ENCODE measurements around the gene LMAN1L.

The LMAN1L gene

DNA sequence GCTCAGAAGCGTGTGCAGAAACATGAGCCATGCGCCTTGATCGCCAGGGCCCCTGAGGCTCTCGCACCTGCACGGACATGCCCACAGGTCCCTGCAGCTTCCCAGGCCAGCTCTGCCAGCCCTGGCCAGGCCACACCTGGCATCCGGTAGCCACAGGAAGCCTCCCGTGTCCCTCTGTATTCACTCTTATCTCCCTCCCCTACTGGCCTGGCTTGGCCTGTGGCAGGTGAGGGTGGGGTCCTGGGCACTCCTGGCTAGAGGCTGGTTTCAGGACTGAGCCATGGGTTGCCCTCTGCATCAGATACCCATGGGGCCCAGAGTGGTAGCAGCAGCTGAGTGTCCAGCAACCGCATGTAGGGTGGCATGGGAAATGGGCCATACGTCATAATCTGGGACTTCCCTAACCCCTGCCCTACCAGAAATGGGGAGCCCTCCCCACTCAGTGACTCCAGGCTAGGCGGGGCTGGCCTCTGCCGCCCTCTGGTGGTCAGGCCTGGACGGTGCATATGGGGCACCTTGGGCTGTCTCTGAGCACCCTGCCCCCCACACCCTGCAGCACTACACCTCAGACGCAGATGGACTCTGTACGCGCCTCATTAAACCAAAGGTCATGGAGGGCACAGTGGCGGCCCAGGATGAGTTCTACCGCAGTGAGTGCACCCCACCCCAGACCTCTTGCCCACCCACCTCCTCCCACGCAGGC lies 12.6 kb upstream of the LMAN1L start:
- H3K27me3 ChIP-seq (ENCODE audit: control insufficient read depth in 3 of 3, insufficient read depth in 3 of 3, low read depth in 1 of 3, low read length in 3 of 3), result no peaks in the 10 kb centered on the region
- peaks cover 48 to 75% of the 10 kb centered on the region in 2 donors for H3K36me3 ChIP-seq (replicated peaks in 1 of 2; ENCODE audit: control insufficient read depth in 2 of 2, insufficient read depth in 2 of 2, low read length in 2 of 2)
- WGBS, 2 donors (ENCODE audit: extremely low coverage in 2 of 2, insufficient read length in 2 of 2, insufficient replicate concordance in 1 of 2), result no CpG with 5 or more reads among the region's 18 CpGs

DNA sequence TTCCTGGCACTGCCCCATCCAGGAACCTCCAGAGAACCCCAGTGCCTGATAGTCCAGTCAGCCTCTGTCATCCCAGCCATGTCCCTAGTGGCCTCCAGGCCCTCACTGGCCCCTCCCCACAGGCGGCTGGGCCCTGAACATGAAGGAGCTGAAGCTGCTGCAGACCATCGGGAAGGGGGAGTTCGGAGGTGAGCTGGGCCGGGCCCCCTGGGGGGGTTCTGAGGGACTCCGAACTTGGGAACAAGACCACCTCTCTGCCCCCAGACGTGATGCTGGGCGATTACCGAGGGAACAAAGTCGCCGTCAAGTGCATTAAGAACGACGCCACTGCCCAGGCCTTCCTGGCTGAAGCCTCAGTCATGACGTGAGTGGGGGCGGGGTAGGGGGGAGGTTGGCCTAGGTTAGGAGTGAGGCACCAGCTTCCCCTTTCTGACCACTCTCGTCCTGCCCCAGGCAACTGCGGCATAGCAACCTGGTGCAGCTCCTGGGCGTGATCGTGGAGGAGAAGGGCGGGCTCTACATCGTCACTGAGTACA lies 12.0 kb upstream of the LMAN1L start:
- no peak overlapping the region for H3K27ac ChIP-seq (replicated peaks; ENCODE audit: low read length)
- H2BK12ac ChIP-seq (ENCODE audit: low read length), result no peak overlapping the region
- no peaks in the 10 kb centered on the region for H3K27me3 ChIP-seq (ENCODE audit: control insufficient read depth in 3 of 3, insufficient read depth in 3 of 3, low read depth in 1 of 3, low read length in 3 of 3)
- no peaks in the 10 kb centered on the region for H3K4me1 ChIP-seq (ENCODE audit: control insufficient read depth in 2 of 2, insufficient read depth in 1 of 2, low read depth in 1 of 2, low read length in 2 of 2)
- H3K14ac ChIP-seq (ENCODE audit: low read length), result no peak overlapping the region
- no peak overlapping the region for H4K8ac ChIP-seq (ENCODE audit: low read depth, low read length)
- peak overlapping the region; percentile 43 for H2BK5ac ChIP-seq (ENCODE audit: low read length)
- peak overlapping the region; percentile 72 for H3K9ac ChIP-seq (ENCODE audit: low read depth, low read length, poor library complexity)
- no peak overlapping the region for H2AFZ ChIP-seq (ENCODE audit: low read length)
- no peak overlapping the region for H3K18ac ChIP-seq (ENCODE audit: low read length)
- H3K23ac ChIP-seq (ENCODE audit: low read depth, low read length, poor library complexity), result no peak overlapping the region
- H3K4ac ChIP-seq (ENCODE audit: low read length), result no peak overlapping the region
- H3K9me3 ChIP-seq (replicated peaks in 1 of 2; ENCODE audit: control insufficient read depth in 2 of 2, insufficient read depth in 1 of 2, low read depth in 1 of 2, low read length in 2 of 2), result no peaks in the 10 kb centered on the region
- H3K4me3 ChIP-seq (ENCODE audit: low read length in 2 of 2), result no peak overlapping the region
- H3K36me3 ChIP-seq (replicated peaks in 1 of 2; ENCODE audit: control insufficient read depth in 2 of 2, insufficient read depth in 2 of 2, low read length in 2 of 2), result peaks cover 48 to 73% of the 10 kb centered on the region in 2 donors
- no peak for DNase-seq (ENCODE audit: low spot score)
- H2AK5ac ChIP-seq (ENCODE audit: low read depth, low read length), result no peak overlapping the region
- no peak overlapping the region for H2BK120ac ChIP-seq (ENCODE audit: low read depth, low read length)
- no peak overlapping the region for H2BK15ac ChIP-seq (ENCODE audit: low read length)
- no CpG with 5 or more reads among the region's 20 CpGs for WGBS, 2 donors (ENCODE audit: extremely low coverage in 2 of 2, insufficient read length in 2 of 2, insufficient replicate concordance in 1 of 2)
- no peak overlapping the region for H3K4me2 ChIP-seq (ENCODE audit: insufficient read depth, low read length, poor library complexity, severe bottlenecking)
- H4K91ac ChIP-seq (ENCODE audit: low read depth, low read length, poor library complexity), result no peak overlapping the region
- peaks cover 11% of the 10 kb centered on the region for H3K79me1 ChIP-seq (ENCODE audit: low read depth, low read length)

More for the DNA sequence above, 12.6 kb upstream of the LMAN1L start:
- Histone ChIP-seq H3K9me3 (replicated peaks in 1 of 2; ENCODE audit: control insufficient read depth in 2 of 2, insufficient read depth in 1 of 2, low read depth in 1 of 2, low read length in 2 of 2) (no peaks in the 10 kb centered on the region), H3K27ac (replicated peaks; ENCODE audit: low read length) (peak overlapping the region; percentile 17), H2BK15ac (ENCODE audit: low read length) (no peak overlapping the region), H3K14ac (ENCODE audit: low read length) (no peak overlapping the region), H3K4ac (ENCODE audit: low read length) (peak overlapping the region; percentile 1), H3K23ac (ENCODE audit: low read depth, low read length, poor library complexity) (peak overlapping the region; percentile 13), H4K91ac (ENCODE audit: low read depth, low read length, poor library complexity) (no peak overlapping the region), H3K79me1 (ENCODE audit: low read depth, low read length) (peaks cover 12% of the 10 kb centered on the region), H3K4me1 (ENCODE audit: control insufficient read depth in 2 of 2, insufficient read depth in 1 of 2, low read depth in 1 of 2, low read length in 2 of 2) (no peaks in the 10 kb centered on the region), H2BK120ac (ENCODE audit: low read depth, low read length) (no peak overlapping the region), H2BK5ac (ENCODE audit: low read length) (peak overlapping the region; percentile 43), H4K8ac (ENCODE audit: low read depth, low read length) (no peak overlapping the region), H3K18ac (ENCODE audit: low read length) (peak overlapping the region; percentile 88), H2BK12ac (ENCODE audit: low read length) (no peak overlapping the region), H3K9ac (ENCODE audit: low read depth, low read length, poor library complexity) (no peak overlapping the region), H2AK5ac (ENCODE audit: low read depth, low read length) (no peak overlapping the region), H3K4me2 (ENCODE audit: insufficient read depth, low read length, poor library complexity, severe bottlenecking) (no peak overlapping the region), H2AFZ (ENCODE audit: low read length) (no peak overlapping the region), H3K4me3 (ENCODE audit: low read length in 2 of 2) (peak overlapping the region in 1 of 2 donors; percentile 20)
- DNase-seq (ENCODE audit: low spot score), result no peak

DNA sequence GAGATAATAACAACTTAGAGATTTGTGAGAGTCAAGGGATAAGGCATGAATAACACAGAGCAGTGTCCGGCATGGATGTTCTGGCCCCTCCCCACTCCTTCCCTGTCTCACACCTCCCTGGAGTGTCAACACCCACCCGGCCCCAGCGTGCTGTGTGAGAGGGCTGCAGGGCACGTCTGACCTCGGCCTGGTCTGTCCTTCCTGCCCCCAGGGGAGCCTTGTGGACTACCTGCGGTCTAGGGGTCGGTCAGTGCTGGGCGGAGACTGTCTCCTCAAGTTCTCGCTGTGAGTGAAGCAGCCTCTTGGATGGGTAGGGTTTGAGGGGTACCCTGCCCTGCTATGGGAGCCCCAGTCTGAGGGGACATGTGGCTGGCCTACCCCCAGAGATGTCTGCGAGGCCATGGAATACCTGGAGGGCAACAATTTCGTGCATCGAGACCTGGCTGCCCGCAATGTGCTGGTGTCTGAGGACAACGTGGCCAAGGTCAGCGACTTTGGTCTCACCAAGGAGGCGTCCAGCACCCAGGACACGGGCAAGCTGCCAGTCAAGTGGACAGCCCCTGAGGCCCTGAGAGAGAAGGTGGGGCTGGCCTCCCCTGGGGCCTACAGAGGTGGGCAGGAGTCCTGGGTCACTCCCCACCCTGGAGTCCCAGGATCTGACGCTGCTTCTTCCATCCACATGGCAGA lies 11.2 kb upstream of the LMAN1L start:
- no peak overlapping the region for H3K4ac ChIP-seq (ENCODE audit: low read length)
- no peak overlapping the region for H3K14ac ChIP-seq (ENCODE audit: low read length)
- H3K79me1 ChIP-seq (ENCODE audit: low read depth, low read length), result peaks cover 11% of the 10 kb centered on the region
- no peak for DNase-seq (ENCODE audit: low spot score)
- H3K9ac ChIP-seq (ENCODE audit: low read depth, low read length, poor library complexity), result peak overlapping the region; percentile 7
- peak overlapping the region; percentile 76 for H2BK12ac ChIP-seq (ENCODE audit: low read length)
- H3K27me3 ChIP-seq (ENCODE audit: control insufficient read depth in 3 of 3, insufficient read depth in 3 of 3, low read depth in 1 of 3, low read length in 3 of 3), result no peaks in the 10 kb centered on the region
- H3K23ac ChIP-seq (ENCODE audit: low read depth, low read length, poor library complexity), result no peak overlapping the region
- peak overlapping the region in 1 of 2 donors; percentile 14 for H3K4me3 ChIP-seq (ENCODE audit: low read length in 2 of 2)
- H3K18ac ChIP-seq (ENCODE audit: low read length), result no peak overlapping the region
- H2BK15ac ChIP-seq (ENCODE audit: low read length), result no peak overlapping the region
- no peak overlapping the region for H2AFZ ChIP-seq (ENCODE audit: low read length)
- no peak overlapping the region for H3K27ac ChIP-seq (replicated peaks; ENCODE audit: low read length)
- H2AK5ac ChIP-seq (ENCODE audit: low read depth, low read length), result no peak overlapping the region
- no peak overlapping the region for H4K91ac ChIP-seq (ENCODE audit: low read depth, low read length, poor library complexity)
- no peaks in the 10 kb centered on the region for H3K9me3 ChIP-seq (replicated peaks in 1 of 2; ENCODE audit: control insufficient read depth in 2 of 2, insufficient read depth in 1 of 2, low read depth in 1 of 2, low read length in 2 of 2)
- H4K8ac ChIP-seq (ENCODE audit: low read depth, low read length), result no peak overlapping the region
- no CpG with 5 or more reads among the region's 18 CpGs for WGBS, 2 donors (ENCODE audit: extremely low coverage in 2 of 2, insufficient read length in 2 of 2, insufficient replicate concordance in 1 of 2)
- H3K4me2 ChIP-seq (ENCODE audit: insufficient read depth, low read length, poor library complexity, severe bottlenecking), result no peak overlapping the region
- H2BK120ac ChIP-seq (ENCODE audit: low read depth, low read length), result no peak overlapping the region
- no peaks in the 10 kb centered on the region for H3K4me1 ChIP-seq (ENCODE audit: control insufficient read depth in 2 of 2, insufficient read depth in 1 of 2, low read depth in 1 of 2, low read length in 2 of 2)
- H3K36me3 ChIP-seq (replicated peaks in 1 of 2; ENCODE audit: control insufficient read depth in 2 of 2, insufficient read depth in 2 of 2, low read length in 2 of 2), result peaks cover 48 to 73% of the 10 kb centered on the region in 2 donors
- no peak overlapping the region for H2BK5ac ChIP-seq (ENCODE audit: low read length)

- Histone ChIP-seq H4K91ac (ENCODE audit: low read depth, low read length, poor library complexity) (no peak overlapping the region), H3K27ac (replicated peaks; ENCODE audit: low read length) (no peak overlapping the region), H2BK120ac (ENCODE audit: low read depth, low read length) (no peak overlapping the region), H3K27me3 (ENCODE audit: control insufficient read depth in 3 of 3, insufficient read depth in 3 of 3, low read depth in 1 of 3, low read length in 3 of 3) (no peaks in the 10 kb centered on the region), H3K18ac (ENCODE audit: low read length) (no peak overlapping the region), H2AK5ac (ENCODE audit: low read depth, low read length) (no peak overlapping the region), H3K14ac (ENCODE audit: low read length) (no peak overlapping the region), H3K4ac (ENCODE audit: low read length) (no peak overlapping the region), H3K4me3 (ENCODE audit: low read length in 2 of 2) (no peak overlapping the region), H2AFZ (ENCODE audit: low read length) (no peak overlapping the region), H3K9me3 (replicated peaks in 1 of 2; ENCODE audit: control insufficient read depth in 2 of 2, insufficient read depth in 1 of 2, low read depth in 1 of 2, low read length in 2 of 2) (no peaks in the 10 kb centered on the region), H2BK5ac (ENCODE audit: low read length) (no peak overlapping the region), H3K36me3 (replicated peaks in 1 of 2; ENCODE audit: control insufficient read depth in 2 of 2, insufficient read depth in 2 of 2, low read length in 2 of 2) (peaks cover 48 to 73% of the 10 kb centered on the region in 2 donors), H3K79me1 (ENCODE audit: low read depth, low read length) (peaks cover 11% of the 10 kb centered on the region), H3K4me2 (ENCODE audit: insufficient read depth, low read length, poor library complexity, severe bottlenecking) (no peak overlapping the region), H3K23ac (ENCODE audit: low read depth, low read length, poor library complexity) (no peak overlapping the region), H3K9ac (ENCODE audit: low read depth, low read length, poor library complexity) (no peak overlapping the region), H2BK15ac (ENCODE audit: low read length) (no peak overlapping the region), H4K8ac (ENCODE audit: low read depth, low read length) (no peak overlapping the region), H3K4me1 (ENCODE audit: control insufficient read depth in 2 of 2, insufficient read depth in 1 of 2, low read depth in 1 of 2, low read length in 2 of 2) (no peaks in the 10 kb centered on the region), H2BK12ac (ENCODE audit: low read length) (no peak overlapping the region)
- DNase-seq (ENCODE audit: low spot score), result no peak
- WGBS, 2 donors (ENCODE audit: extremely low coverage in 2 of 2, insufficient read length in 2 of 2, insufficient replicate concordance in 1 of 2), result no CpG with 5 or more reads among the region's 20 CpGs
Observed at GRCh38 chr15:74802290-74802689, 10.3 kb upstream of the LMAN1L start.
